Endothelial cell of umbilical vein (primary cell): ENCODE measurements around the gene LIPT1. TPM values are rescaled to one million over a fixed set of nuclear protein-coding genes. Genes with fewer than 3 reads are reported as not detected.

ENCODE experiments used
- polyA plus RNA-seq, 4 experiments: library from polyadenylated mRNA; depleted of rRNA in 3 of 4; stranded (reverse) in 3 of 4; unstranded in 1 of 4; fragments of >200 nt; gene quantifications; 2 replicates each; pipeline versions ENCODE4 v1.2.1 to v1.2.3, GENCODE V29; 2011 to 2012; ENCODE audit warnings: missing spikeins in 1 of 4
- small RNA-seq: library from RNA; depleted of rRNA; stranded (forward); fragments of <200 nt; gene quantifications from one replicate; pipeline ENCODE3, GENCODE V24; 2012; ENCODE audit warnings: low replicate concordance, low read depth; ENCODE audit not compliant: insufficient read depth, insufficient read length
- total RNA-seq: library from RNA; stranded (reverse); gene quantifications from 2 replicates; pipeline ENCODE4 v1.2.3, GENCODE V29; 2021

LIPT1 gene
- total and polyA plus RNA-seq, 2 donors (not counting 3 experiments of a cell fraction or from before 2014, with no cell fraction given) = 3.3 to 4.8 TPM

Small RNAs within 50 kb of the gene (small RNA-seq; reads per million reads assigned to genes)
- gene AC092587.1 = not detected

Other genes with a start within 250 kb of the LIPT1 start
- gene CRACDL, start 218.7 kb upstream of the LIPT1 start, total RNA-seq = 3.8 and 6.3 TPM in 2 replicates
- gene CRACDL, start 218.7 kb upstream of the LIPT1 start, polyA plus RNA-seq = 0.92 and 1.6 TPM in 2 replicates
- not detected in 2 replicates for gene C2orf15, start 13.3 kb upstream of the LIPT1 start, total RNA-seq
- gene C2orf15, start 13.3 kb upstream of the LIPT1 start, polyA plus RNA-seq = not detected in 2 replicates
- gene TSGA10, start within 50 bp of the LIPT1 start, total RNA-seq = 0.51 and 2.7 TPM in 2 replicates
- 0.05 and 0.12 TPM in 2 replicates for gene TSGA10, start within 50 bp of the LIPT1 start, polyA plus RNA-seq
- 29.8 and 30.0 TPM in 2 replicates for gene MITD1, start 26.1 kb downstream of the LIPT1 start, total RNA-seq
- gene MITD1, start 26.1 kb downstream of the LIPT1 start, polyA plus RNA-seq = 8.2 and 11.1 TPM in 2 replicates
- 28.4 and 30.7 TPM in 2 replicates for gene MRPL30, start 26.2 kb downstream of the LIPT1 start, total RNA-seq
- 12.9 and 14.7 TPM in 2 replicates for gene MRPL30, start 26.2 kb downstream of the LIPT1 start, polyA plus RNA-seq
- not detected in 2 replicates for gene LYG2, start 100.7 kb downstream of the LIPT1 start, total RNA-seq
- not detected in 2 replicates for gene LYG2, start 100.7 kb downstream of the LIPT1 start, polyA plus RNA-seq
- gene LYG1, start 146.2 kb downstream of the LIPT1 start, total RNA-seq = 0.35 and 0.55 TPM in 2 replicates
- 1.7 and 1.8 TPM in 2 replicates for gene LYG1, start 146.2 kb downstream of the LIPT1 start, polyA plus RNA-seq
- 45.8 and 48.7 TPM in 2 replicates for gene TXNDC9, start 181.4 kb downstream of the LIPT1 start, total RNA-seq
- 17.4 and 18.6 TPM in 2 replicates for gene TXNDC9, start 181.4 kb downstream of the LIPT1 start, polyA plus RNA-seq
- gene EIF5B, start 182.4 kb downstream of the LIPT1 start, total RNA-seq = 53.5 and 54.5 TPM in 2 replicates
- 6.3 and 10.1 TPM in 2 replicates for gene EIF5B, start 182.4 kb downstream of the LIPT1 start, polyA plus RNA-seq